ENCODE measurements around the gene ARL3.

- TF ChIP-seq, protein P1, sequence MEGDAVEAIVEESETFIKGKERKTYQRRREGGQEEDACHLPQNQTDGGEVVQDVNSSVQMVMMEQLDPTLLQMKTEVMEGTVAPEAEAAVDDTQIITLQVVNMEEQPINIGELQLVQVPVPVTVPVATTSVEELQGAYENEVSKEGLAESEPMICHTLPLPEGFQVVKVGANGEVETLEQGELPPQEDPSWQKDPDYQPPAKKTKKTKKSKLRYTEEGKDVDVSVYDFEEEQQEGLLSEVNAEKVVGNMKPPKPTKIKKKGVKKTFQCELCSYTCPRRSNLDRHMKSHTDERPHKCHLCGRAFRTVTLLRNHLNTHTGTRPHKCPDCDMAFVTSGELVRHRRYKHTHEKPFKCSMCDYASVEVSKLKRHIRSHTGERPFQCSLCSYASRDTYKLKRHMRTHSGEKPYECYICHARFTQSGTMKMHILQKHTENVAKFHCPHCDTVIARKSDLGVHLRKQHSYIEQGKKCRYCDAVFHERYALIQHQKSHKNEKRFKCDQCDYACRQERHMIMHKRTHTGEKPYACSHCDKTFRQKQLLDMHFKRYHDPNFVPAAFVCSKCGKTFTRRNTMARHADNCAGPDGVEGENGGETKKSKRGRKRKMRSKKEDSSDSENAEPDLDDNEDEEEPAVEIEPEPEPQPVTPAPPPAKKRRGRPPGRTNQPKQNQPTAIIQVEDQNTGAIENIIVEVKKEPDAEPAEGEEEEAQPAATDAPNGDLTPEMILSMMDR (IDR thresholded peaks at IDR 0.05), result no peak
- TF ChIP-seq POLR2A (IDR thresholded peaks at IDR 0.05), result no peak
Observed at GRCh38 chr10:102630663-102631062, 83.5 kb downstream of the ARL3 start.

Measured in body of pancreas (tissue), 4 donors.